Endothelial cell (in vitro differentiated cells): ENCODE data around the gene CPSF7. TPM values are rescaled to one million over a fixed set of nuclear protein-coding genes. Genes with fewer than 3 reads are reported as not detected.

Source experiments
- DNase-seq: peaks from one replicate; pipeline ENCODE4 v3.0.0; 2021; ENCODE audit warnings: low spot score
- H3K27ac Mint-ChIP-seq: one replicate; pipeline ENCODE4 v1.8.0; 2021; ENCODE audit warnings: mixed read lengths, inconsistent platforms; ENCODE audit not compliant: unreplicated experiment
- H3K27me3 Mint-ChIP-seq: one replicate; pipeline ENCODE4 v1.8.0; 2021; ENCODE audit warnings: mild to moderate bottlenecking, moderate library complexity, mixed read lengths, inconsistent platforms; ENCODE audit not compliant: unreplicated experiment
- H3K36me3 Mint-ChIP-seq: one replicate; pipeline ENCODE4 v1.8.0; 2021; ENCODE audit warnings: mild to moderate bottlenecking, low read depth, mixed read lengths, inconsistent platforms; ENCODE audit not compliant: unreplicated experiment
- H3K4me1 Mint-ChIP-seq: one replicate; pipeline ENCODE4 v1.8.0; 2021; ENCODE audit warnings: mild to moderate bottlenecking, mixed read lengths, inconsistent platforms; ENCODE audit not compliant: unreplicated experiment
- H3K4me3 Mint-ChIP-seq: one replicate; pipeline ENCODE4 v1.8.0; 2021; ENCODE audit warnings: mild to moderate bottlenecking, mixed read lengths, inconsistent platforms; ENCODE audit not compliant: unreplicated experiment
- H3K9me3 Mint-ChIP-seq: one replicate; pipeline ENCODE4 v1.8.0; 2021; ENCODE audit warnings: mixed read lengths, inconsistent platforms; ENCODE audit not compliant: unreplicated experiment
- total RNA-seq: library from RNA; stranded (reverse); fragmentation: NEBNext Ultra II Directional; extraction: Animal tissue kit (Norgen Biotek cat#: 25700); gene quantifications from one replicate; pipeline ENCODE4 v1.2.1, GENCODE V29; 2021; ENCODE audit not compliant: unreplicated experiment
- TF ChIP-seq, protein P1 (sequence below): fragments of 200-600 bp; sonication (generic); IDR thresholded peaks from one replicate; pipeline ENCODE4 v1.5.0; 2021; ENCODE audit warnings: antibody characterized with exemption; ENCODE audit not compliant: unreplicated experiment

CPSF7 gene
- total RNA-seq, 1 donor from 2014 or later = 79.5 TPM

DNA sequence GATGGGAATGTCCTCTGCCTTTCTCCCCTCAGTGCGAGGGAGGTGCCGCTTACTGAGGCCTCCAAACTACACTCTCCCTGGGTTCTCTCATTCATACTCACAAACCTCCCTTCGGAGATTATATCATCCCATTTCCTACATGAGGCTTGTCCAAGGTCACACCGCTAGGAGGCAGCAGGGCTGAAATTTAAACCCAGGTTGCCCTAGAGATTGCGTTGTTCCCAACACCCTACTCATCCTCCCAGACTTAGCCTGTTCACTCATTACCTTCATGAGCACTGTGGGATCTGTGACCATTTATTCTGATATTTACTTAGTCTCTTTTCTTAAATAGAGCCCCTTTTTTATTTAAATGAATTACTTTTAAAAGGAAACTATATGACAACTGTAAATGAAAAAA is 31.2 kb upstream of the CPSF7 start:
- peaks cover 2% of the 10 kb centered on the region for H3K27me3 Mint-ChIP-seq
- DNase-seq = no peak
- H3K27ac Mint-ChIP-seq = no peak overlapping the region

DNA sequence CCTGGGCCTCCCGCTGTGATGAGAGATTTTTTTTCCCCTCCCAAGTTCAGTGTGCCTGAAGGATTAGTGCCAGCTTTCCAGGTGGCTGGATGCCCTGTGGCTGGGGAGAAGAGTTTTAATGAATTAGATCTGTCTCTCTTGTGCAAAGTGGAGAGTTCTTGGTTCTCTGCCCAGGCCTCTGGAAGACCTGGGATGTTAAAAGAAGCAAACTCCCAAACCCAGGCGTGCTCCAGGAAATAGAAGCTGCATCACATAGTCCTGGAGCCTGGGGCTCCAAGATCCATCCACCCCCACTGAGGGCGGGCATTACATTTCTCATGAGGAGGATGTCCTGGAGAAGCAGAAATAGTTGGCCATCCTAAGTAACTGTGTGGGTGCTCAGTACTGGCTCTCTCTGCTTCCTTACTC is 30.7 kb upstream of the CPSF7 start:
- H3K27me3 Mint-ChIP-seq = peaks cover 4% of the 10 kb centered on the region
- no peak overlapping the region for H3K27ac Mint-ChIP-seq
- no peaks in the 10 kb centered on the region for H3K9me3 Mint-ChIP-seq
- H3K36me3 Mint-ChIP-seq = peaks cover 14% of the 10 kb centered on the region
- no peak for DNase-seq
- TF ChIP-seq, protein P1, sequence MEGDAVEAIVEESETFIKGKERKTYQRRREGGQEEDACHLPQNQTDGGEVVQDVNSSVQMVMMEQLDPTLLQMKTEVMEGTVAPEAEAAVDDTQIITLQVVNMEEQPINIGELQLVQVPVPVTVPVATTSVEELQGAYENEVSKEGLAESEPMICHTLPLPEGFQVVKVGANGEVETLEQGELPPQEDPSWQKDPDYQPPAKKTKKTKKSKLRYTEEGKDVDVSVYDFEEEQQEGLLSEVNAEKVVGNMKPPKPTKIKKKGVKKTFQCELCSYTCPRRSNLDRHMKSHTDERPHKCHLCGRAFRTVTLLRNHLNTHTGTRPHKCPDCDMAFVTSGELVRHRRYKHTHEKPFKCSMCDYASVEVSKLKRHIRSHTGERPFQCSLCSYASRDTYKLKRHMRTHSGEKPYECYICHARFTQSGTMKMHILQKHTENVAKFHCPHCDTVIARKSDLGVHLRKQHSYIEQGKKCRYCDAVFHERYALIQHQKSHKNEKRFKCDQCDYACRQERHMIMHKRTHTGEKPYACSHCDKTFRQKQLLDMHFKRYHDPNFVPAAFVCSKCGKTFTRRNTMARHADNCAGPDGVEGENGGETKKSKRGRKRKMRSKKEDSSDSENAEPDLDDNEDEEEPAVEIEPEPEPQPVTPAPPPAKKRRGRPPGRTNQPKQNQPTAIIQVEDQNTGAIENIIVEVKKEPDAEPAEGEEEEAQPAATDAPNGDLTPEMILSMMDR = no peak
- H3K4me1 Mint-ChIP-seq = no peaks in the 10 kb centered on the region
- H3K4me3 Mint-ChIP-seq = no peak overlapping the region

More for the DNA sequence above, 31.2 kb upstream of the CPSF7 start:
- peaks cover 9% of the 10 kb centered on the region for H3K36me3 Mint-ChIP-seq
- H3K4me3 Mint-ChIP-seq = no peak overlapping the region
- H3K4me1 Mint-ChIP-seq = no peaks in the 10 kb centered on the region
- no peaks in the 10 kb centered on the region for H3K9me3 Mint-ChIP-seq
- TF ChIP-seq, protein P1 = no peak

DNA sequence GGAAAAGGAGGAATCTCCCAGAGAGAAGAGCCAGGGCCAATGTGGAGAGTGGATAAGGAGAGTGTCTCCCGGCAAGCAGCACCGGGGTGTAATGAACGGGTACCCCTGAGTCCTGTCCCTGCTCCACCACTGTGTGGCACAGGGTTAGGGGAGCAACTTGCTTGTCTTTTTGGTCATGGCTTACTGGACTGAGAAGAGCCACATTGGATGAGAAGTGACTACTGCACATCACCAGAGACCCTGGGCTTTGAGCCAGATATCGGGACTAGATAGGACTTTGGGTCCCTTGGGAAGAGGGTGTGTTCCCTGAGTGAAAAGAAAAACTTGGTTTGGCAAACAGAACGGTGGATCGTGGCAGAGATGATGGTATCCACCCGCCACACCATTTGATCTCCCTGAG is 24.7 kb upstream of the CPSF7 start:
- peak overlapping the region; percentile 24 for H3K27ac Mint-ChIP-seq
- peak overlapping the region; percentile 47 for H3K4me3 Mint-ChIP-seq
- TF ChIP-seq, protein P1 = no peak
- peaks cover 19% of the 10 kb centered on the region for H3K36me3 Mint-ChIP-seq
- H3K4me1 Mint-ChIP-seq = peaks cover 3% of the 10 kb centered on the region
- H3K9me3 Mint-ChIP-seq = no peaks in the 10 kb centered on the region
- no peak for DNase-seq
- H3K27me3 Mint-ChIP-seq = peaks cover 6% of the 10 kb centered on the region

DNA sequence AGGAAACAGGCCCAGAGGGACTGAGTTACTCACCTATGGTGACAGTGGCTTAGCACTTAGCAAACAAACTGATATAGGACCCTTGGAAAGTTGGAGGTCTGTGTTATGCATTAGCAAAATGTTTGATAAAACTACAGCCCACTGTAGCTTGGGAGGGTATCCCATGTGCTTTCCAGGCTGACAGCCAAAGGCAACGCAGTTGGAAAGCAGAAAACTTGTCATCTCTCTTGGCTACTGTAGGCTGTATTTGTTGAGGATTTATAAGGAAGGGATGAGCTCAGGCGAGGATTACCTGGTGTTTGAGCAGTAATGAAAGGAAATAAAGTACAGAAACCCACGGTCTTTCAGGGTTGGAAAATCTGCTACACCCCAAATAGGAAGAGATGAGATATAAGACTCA is 23.9 kb upstream of the CPSF7 start:
- H3K4me1 Mint-ChIP-seq = peaks cover 5% of the 10 kb centered on the region
- TF ChIP-seq, protein P1 = no peak
- H3K9me3 Mint-ChIP-seq = no peaks in the 10 kb centered on the region
- H3K4me3 Mint-ChIP-seq = no peak overlapping the region
- no peak overlapping the region for H3K27ac Mint-ChIP-seq
- H3K36me3 Mint-ChIP-seq = peaks cover 19% of the 10 kb centered on the region
- no peak for DNase-seq
- peaks cover 6% of the 10 kb centered on the region for H3K27me3 Mint-ChIP-seq

DNA sequence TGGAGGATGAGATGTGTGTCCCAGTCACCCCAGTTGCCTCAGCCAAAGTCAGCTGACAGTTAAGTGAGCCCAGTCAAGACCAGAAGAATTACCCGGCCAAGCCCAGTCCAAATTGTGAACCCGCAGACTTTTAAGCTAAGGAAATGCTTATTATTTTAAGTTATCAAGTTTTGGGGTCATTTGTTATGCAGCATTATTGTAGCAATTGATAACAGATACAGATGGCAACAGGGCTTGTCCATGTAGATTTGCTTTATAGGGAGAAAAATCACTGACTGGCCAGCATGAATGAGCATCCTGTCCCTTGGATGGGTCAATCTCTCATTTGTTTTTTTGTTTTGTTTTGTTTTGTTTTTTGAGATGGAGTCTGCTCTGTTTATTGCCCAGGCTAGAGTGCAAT is 23.1 kb upstream of the CPSF7 start:
- no peak for DNase-seq
- Mint-ChIP-seq H3K36me3 (peaks cover 25% of the 10 kb centered on the region), H3K27ac (no peak overlapping the region), H3K4me3 (no peak overlapping the region), H3K9me3 (no peaks in the 10 kb centered on the region), H3K27me3 (peaks cover 6% of the 10 kb centered on the region), H3K4me1 (peaks cover 5% of the 10 kb centered on the region)
- TF ChIP-seq, protein P1 = no peak
